ENCODE data around the gene TNS1.

TNS1 gene

GRCh38 chr2:217802876-217803652 lies 199.7 kb downstream of the TNS1 start:
- DNase-seq, result no peak

DNA sequence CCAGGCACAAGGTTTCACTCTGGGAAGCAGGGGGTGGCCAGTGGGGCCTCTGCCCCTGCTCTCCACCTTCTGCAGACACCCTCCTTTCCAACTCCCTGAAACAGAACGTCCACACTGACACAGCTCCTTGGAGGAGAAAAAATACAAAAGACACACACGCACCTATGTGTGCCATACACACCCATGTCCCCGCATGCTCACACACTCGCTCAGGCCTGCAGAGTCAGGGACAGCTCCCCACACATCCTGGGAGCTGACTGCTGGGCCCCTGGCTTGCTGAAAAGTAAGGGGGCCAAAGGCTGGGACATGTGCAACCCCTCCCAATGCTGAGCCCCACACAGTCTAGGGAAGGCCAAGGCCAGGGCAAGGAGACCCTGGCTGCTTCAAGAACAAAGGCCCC lies 200.5 kb downstream of the TNS1 start:
- no peak for DNase-seq

DNA sequence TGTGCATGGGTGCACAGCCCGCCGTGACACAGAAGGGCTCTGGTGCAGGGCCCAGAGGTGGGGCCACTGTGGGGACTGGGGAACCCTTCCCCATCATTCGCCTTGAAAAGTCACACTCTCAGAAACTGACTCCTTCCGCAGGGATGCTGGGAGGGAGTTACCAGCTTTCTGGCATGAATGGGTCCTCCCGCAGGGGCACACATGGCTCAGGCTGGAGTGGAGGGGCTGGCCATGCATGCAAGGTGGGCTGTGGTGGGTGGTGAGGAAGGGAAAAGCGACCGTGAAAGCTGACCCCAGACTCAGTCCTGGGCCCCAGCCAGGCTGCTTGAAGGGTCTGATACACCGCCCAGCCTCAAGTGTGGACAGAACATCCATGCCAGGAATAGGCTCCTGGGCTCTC lies 201.1 kb downstream of the TNS1 start:
- DNase-seq, result no peak

- DNase-seq, result no peak
These were observed 201.7 kb downstream of the TNS1 start for GRCh38 chr2:217801115-217801531.

- DNase-seq, result no peak
These were observed 202.2 kb downstream of the TNS1 start for GRCh38 chr2:217800433-217801114.

- no peak for DNase-seq
These were observed 203.0 kb downstream of the TNS1 start for GRCh38 chr2:217799563-217800432.

- DNase-seq, result no peak
These were observed 203.8 kb downstream of the TNS1 start for GRCh38 chr2:217798743-217799562.

DNA sequence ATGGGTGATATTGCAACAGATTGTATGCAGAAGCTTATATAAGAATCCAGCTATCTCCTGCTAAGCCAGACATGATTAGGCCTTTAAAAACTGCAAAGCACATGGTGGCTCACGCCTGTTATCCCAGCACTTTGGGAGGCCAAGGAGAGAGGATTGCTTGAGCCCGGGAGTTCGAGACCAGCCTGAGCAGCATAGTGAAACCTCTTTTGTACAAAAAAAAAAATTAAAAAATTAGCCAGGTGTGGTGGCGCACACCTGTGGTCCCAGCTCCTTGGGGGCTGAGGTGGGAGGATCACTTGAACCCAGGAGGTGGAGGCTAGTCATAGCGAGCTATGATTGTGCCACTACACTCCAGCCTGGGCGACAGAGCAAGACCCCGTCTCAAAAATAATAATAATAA lies 204.6 kb downstream of the TNS1 start:
- no peak for DNase-seq

DNA sequence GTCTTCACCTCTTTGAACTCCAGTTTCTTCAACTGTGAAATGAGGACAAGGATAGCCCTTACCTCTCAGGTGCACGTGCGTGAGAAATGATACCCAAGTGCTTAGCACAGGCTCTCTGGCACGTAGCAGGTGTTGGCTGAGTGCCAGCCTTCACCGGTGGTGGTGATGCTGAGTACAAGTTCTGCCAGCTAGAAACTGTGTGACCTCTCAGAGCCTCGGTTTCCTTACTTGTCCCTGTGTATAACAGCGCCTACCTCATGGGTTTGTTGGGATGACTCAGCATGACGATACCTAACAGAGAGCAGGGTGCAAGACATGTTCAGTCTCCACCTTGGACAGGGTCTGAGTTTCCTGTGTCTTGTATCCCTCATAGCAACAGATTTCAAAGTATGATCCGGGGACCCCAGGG lies 205.1 kb downstream of the TNS1 start:
- no peak for DNase-seq

GRCh38 chr2:217797165-217797564 lies 205.6 kb downstream of the TNS1 start:
- DNase-seq, result no peak

DNA sequence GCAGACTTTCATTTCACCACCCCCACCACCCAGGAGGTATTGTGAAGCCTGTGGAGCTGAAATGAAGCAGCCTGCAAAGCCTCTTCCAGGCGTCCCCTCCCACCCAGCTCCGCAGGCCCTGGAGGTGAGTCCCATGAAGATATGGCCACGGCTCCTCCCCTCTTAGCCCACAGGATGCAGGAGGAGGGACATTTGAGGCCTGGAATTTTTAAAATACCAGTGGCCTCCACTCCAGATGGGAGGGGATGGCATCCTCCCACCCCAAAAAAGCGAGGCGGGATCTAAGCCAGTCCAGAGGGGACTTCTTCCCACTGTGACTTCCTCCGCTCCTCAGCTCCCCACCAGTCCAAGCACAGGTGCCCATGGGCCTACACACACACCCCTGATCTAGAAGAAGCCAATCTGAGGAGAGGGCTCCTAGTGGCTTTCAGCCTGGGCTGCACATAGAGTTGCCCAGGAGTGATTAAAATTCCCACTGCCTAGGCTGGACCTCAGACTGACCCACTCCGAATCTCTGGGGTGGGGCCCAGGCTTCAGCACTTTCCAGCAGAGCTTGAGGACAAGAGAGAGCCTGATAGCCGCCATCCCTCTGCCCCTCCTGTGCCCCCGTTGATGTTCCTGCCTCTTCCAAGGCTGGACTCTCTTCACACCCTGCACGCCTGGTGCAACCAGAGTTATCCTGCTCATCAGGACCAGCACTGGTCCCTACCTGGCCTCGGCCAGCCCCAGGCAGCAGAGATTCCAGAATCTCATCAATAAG lies 206.9 kb downstream of the TNS1 start:
- DNase-seq, result no peak

DNA sequence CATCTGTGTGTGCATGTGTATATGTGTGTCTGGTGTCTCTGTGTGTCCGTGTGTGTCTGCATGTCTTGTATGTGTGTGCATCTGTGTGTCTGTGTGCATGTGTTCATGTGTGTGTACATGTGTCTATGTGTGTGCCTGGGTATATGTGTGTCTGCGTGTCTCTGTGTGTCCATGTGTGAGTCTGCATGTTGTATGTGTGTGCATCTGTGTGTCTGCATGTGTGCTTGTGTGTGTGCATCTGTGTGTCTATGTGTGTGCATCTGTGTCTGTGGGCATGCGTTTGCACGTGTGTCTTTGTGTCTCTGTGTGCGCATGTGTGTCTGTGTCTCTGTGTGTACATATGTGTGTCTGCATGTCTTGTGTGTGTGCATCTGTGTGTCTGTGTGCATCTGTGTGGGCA lies 207.7 kb downstream of the TNS1 start:
- DNase-seq, result no peak

- no peak for DNase-seq
These were observed 208.4 kb downstream of the TNS1 start for GRCh38 chr2:217794133-217794986.

DNA sequence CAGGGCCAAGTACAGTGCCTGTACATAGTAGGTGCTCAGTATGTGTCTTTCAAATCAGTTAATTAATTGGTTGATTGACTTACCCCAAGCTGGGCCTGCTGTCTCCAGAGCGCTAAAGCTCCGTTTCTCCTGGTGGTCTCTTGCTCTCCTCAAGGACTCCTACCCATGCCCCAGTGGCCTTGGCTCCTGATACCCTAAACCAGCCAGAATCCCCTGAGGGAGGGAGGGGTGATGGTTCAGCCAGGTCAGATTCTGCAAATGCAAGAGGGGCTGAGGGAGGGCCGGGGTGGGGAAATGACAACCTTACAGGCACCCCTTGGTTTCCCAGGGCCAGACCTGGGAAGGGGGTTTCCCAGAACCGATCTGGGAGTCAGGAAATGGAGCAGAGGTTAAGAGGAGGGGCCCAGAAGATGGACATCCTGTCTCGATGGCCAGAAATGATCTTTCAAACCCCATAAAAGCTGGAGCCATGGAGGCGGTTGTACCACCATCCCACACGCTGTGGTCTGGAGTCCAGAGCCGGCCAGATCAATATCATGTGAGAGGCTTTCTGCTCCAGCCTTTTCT lies 209.1 kb downstream of the TNS1 start:
- no peak for DNase-seq

GRCh38 chr2:217792626-217793527 lies 209.9 kb downstream of the TNS1 start:
- no peak for DNase-seq

DNA sequence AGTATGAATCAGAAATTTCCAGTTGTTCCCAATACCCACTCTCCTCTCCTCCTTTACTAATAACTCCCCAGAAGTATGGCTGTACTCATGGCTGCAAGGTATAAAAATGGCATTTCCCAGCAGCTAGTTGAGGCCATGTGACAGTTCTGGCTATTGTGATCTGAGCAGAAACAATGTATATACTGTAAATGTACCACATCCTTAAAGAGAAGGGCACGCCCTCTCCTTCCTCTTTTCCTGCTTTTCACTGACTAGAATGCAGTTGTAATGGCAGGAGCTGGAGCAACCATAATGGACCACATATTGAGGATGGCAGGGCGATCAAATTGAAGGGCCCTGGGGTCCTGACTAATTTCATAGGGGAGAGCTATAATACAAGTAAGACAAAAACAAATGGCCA lies 211.2 kb downstream of the TNS1 start:
- no peak for DNase-seq

- DNase-seq, result no peak
These were observed 212.0 kb downstream of the TNS1 start for GRCh38 chr2:217790681-217791392.

- DNase-seq, result no peak
These were observed 212.6 kb downstream of the TNS1 start for GRCh38 chr2:217790195-217790594.

- no peak for DNase-seq
These were observed 213.0 kb downstream of the TNS1 start for GRCh38 chr2:217789736-217790181.

Data from NCI-H1930 (cell line).